Stimulated activated CD8-positive, alpha-beta memory T cell treated with anti-CD3 and anti-CD28 coated beads, Interleukin-4, amount 100 ng/mL, for 1 hour (primary cell): Measurements from ENCODE around the gene CTF1.

Experiments
- DNase-seq, 2 donors: peaks; one replicate each; pipeline ENCODE4 v3.0.0-alpha.2; 2020; ENCODE audit warnings: low read depth in 2 of 2, low spot score in 1 of 2

The CTF1 gene

GRCh38 chr16:30953111-30953510 lies 56.7 kb downstream of the CTF1 start:
- DNase-seq = no peak
